Measurements from ENCODE around the gene GUCY1B1. TPM values are rescaled to one million over a fixed set of nuclear protein-coding genes. Genes with fewer than 3 reads are reported as not detected.

GUCY1B1 gene
- total RNA-seq = 1 to 10 TPM in 8 of 9 donors, under 1 TPM in 1; 0.87 to 5.1 (median 2.7) TPM
- polyA plus RNA-seq = 10 to 100 TPM in 1 of 3 donors, 1 to 10 TPM in 2; 4.3 to 11.6 (median 4.4) TPM
- long read RNA-seq, donor 1 = 0 reads
- long read RNA-seq, donor 2, partial matches to known transcripts = 0 of 1 reads
- long read RNA-seq, donor 2, other reads (novel, unspliced or antisense) = 0 of 1 reads
- long read RNA-seq, donor 3, partial matches to known transcripts = 0 of 1 reads
- long read RNA-seq, donor 3, other reads (novel, unspliced or antisense) = 0 of 1 reads
- long read RNA-seq, donor 4, partial matches to known transcripts = 0 of 2 reads
- long read RNA-seq, donor 4, other reads (novel, unspliced or antisense) = 0 of 2 reads
- long read RNA-seq, donor 5, partial matches to known transcripts = 0 of 3 reads
- long read RNA-seq, donor 5, other reads (novel, unspliced or antisense) = 0 of 3 reads
- long read RNA-seq, donor 6, partial matches to known transcripts = 3 of 8 reads
- long read RNA-seq, donor 6, other reads (novel, unspliced or antisense) = 2 of 8 reads
- long read RNA-seq, donor 7 = 0 reads
- long read RNA-seq, donor 8, partial matches to known transcripts = 0 of 1 reads
- long read RNA-seq, donor 8, other reads (novel, unspliced or antisense) = 0 of 1 reads
- long read RNA-seq, donor 9, partial matches to known transcripts = 0 of 1 reads
- long read RNA-seq, donor 9, other reads (novel, unspliced or antisense) = 0 of 1 reads
- long read RNA-seq, donor 10, partial matches to known transcripts = 0 of 1 reads
- long read RNA-seq, donor 10, other reads (novel, unspliced or antisense) = 0 of 1 reads

GRCh38 chr4:155758481-155759371 lies at the start of gene GUCY1B1:
Gene GUCY1B1, plus strand, starts transcription at chr4:155759021. Its CDS starts 120 bp downstream, at chr4:155759141.
- H3K27me3 ChIP-seq = peaks cover 14% of the 10 kb centered on the region
- H3K4me1 ChIP-seq (replicated peaks in 1 of 2) = peaks cover 0 to 7% of the 10 kb centered on the region in 2 donors
- 10 to 77% (median 15%) methylated on average over 5 to 51 of the region's 51 CpGs for WGBS, 4 donors
- TF ChIP-seq, protein P1, sequence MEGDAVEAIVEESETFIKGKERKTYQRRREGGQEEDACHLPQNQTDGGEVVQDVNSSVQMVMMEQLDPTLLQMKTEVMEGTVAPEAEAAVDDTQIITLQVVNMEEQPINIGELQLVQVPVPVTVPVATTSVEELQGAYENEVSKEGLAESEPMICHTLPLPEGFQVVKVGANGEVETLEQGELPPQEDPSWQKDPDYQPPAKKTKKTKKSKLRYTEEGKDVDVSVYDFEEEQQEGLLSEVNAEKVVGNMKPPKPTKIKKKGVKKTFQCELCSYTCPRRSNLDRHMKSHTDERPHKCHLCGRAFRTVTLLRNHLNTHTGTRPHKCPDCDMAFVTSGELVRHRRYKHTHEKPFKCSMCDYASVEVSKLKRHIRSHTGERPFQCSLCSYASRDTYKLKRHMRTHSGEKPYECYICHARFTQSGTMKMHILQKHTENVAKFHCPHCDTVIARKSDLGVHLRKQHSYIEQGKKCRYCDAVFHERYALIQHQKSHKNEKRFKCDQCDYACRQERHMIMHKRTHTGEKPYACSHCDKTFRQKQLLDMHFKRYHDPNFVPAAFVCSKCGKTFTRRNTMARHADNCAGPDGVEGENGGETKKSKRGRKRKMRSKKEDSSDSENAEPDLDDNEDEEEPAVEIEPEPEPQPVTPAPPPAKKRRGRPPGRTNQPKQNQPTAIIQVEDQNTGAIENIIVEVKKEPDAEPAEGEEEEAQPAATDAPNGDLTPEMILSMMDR (IDR thresholded peaks at IDR 0.05) = peak in 4 of 6 experiments; percentile 4 to 36 (median 30)
- TF ChIP-seq POLR2A (IDR thresholded peaks at IDR 0.05) = no peak
- DNase-seq = peak; percentile 74 to 94 (median 80)
- no peaks in the 10 kb centered on the region for H3K9me3 ChIP-seq (replicated peaks in 1 of 3)
- intact Hi-C loops (cut with DNase I) = no loop called here
- H3K27ac ChIP-seq = peak within 1 kb of the TSS in 3 of 5 donors; percentile 40 to 80 (median 42)
- H3K4me3 ChIP-seq = peak within 1 kb of the TSS in 3 of 4 donors; percentile 24 to 70 (median 52)
- no peaks in the 10 kb centered on the region for H3K36me3 ChIP-seq (replicated peaks in 1 of 2)

- H3K27ac ChIP-seq = no peak overlapping the region
- H3K36me3 ChIP-seq (replicated peaks in 1 of 2) = no peaks in the 10 kb centered on the region
- TF ChIP-seq, protein P1 (IDR thresholded peaks at IDR 0.05) = no peak
- no peak for TF ChIP-seq POLR2A (IDR thresholded peaks at IDR 0.05)
- intact Hi-C loops (cut with DNase I) = no loop called here
- WGBS, 4 donors = 37 to 63% (median 52%) methylated on average over 4 of the region's 4 CpGs
- H3K4me3 ChIP-seq = no peak overlapping the region
- no peaks in the 10 kb centered on the region for H3K9me3 ChIP-seq (replicated peaks in 1 of 3)
- DNase-seq = no peak
- H3K4me1 ChIP-seq (replicated peaks in 1 of 2) = no peaks in the 10 kb centered on the region
- no peaks in the 10 kb centered on the region for H3K27me3 ChIP-seq
Observed at GRCh38 chr4:155709918-155710317, 48.9 kb upstream of the GUCY1B1 start.

DNA sequence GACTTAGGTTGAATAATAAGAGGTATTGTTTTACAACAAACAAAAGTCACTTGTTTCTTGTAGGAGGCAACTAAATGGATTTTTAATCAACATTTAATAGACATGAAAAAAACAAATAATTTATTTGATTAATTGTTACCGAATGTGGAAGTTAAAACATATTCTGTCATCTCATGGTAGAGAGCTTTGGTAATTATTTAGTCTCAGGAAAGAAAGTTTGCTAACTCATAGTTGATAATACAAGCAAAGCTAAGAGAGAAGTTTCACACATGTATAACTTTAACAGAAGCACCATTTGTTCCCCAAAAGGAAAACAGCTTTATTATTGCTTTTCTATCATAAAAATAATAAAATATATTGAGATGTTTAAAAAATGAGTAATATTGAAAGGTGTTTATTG lies 47.3 kb upstream of the GUCY1B1 start:
- no peak for DNase-seq
- no peaks in the 10 kb centered on the region for H3K36me3 ChIP-seq (replicated peaks in 1 of 2)
- no peak overlapping the region for H3K4me3 ChIP-seq
- intact Hi-C loops (cut with DNase I) = no loop called here
- no peaks in the 10 kb centered on the region for H3K27me3 ChIP-seq
- H3K9me3 ChIP-seq (replicated peaks in 1 of 3) = no peaks in the 10 kb centered on the region
- 52 to 73% (median 63%) methylated on average over 1 of the region's 1 CpG for WGBS, 4 donors
- H3K27ac ChIP-seq = no peak overlapping the region
- TF ChIP-seq POLR2A (IDR thresholded peaks at IDR 0.05) = no peak
- TF ChIP-seq, protein P1 (IDR thresholded peaks at IDR 0.05) = no peak
- no peaks in the 10 kb centered on the region for H3K4me1 ChIP-seq (replicated peaks in 1 of 2)
